Subcutaneous abdominal adipose tissue (tissue), 5 donors: ENCODE results near the gene PSTPIP2.

ENCODE experiments used
- H3K27ac ChIP-seq: one replicate; pipeline ENCODE4 v1.7.0; 2013; ENCODE audit warnings: low read depth, mild to moderate bottlenecking, inconsistent platforms, low read length, moderate library complexity
- H3K27me3 ChIP-seq, 5 donors: one replicate each; pipeline ENCODE4 v1.7.0; 2013; ENCODE audit warnings: low read length in 5 of 5, inconsistent platforms in 1 of 5; ENCODE audit not compliant: control insufficient read depth in 5 of 5, insufficient read depth in 4 of 5
- H3K36me3 ChIP-seq, 5 donors: one replicate each; pipeline ENCODE4 v1.7.0; 2013; ENCODE audit warnings: low read length in 5 of 5; ENCODE audit not compliant: control insufficient read depth in 5 of 5, insufficient read depth in 5 of 5
- H3K4me1 ChIP-seq, 5 donors: one replicate each; pipeline ENCODE4 v1.7.0; 2013; ENCODE audit warnings: low read length in 5 of 5, mild to moderate bottlenecking in 3 of 5, moderate library complexity in 1 of 5; ENCODE audit not compliant: control insufficient read depth in 5 of 5, insufficient read depth in 5 of 5
- H3K4me3 ChIP-seq, 5 donors: one replicate each; pipeline ENCODE4 v1.7.0; 2013; ENCODE audit warnings: low read length in 5 of 5, low read depth in 1 of 5
- H3K9ac ChIP-seq, 5 donors: one replicate each; pipeline ENCODE4 v1.7.0; 2013; ENCODE audit warnings: low read length in 5 of 5, mild to moderate bottlenecking in 4 of 5, moderate library complexity in 3 of 5
- H3K9me3 ChIP-seq, 5 donors: one replicate each; pipeline ENCODE4 v1.7.0; 2013; ENCODE audit warnings: low read length in 5 of 5; ENCODE audit not compliant: control insufficient read depth in 5 of 5
- donor health status: healthy.
- donor health status: healthy.
- donor health status: healthy.
- donor health status: healthy.
- donor health status: healthy.

The PSTPIP2 gene

GRCh38 chr18:45954070-45954934 lies 117.8 kb downstream of the PSTPIP2 start:
- peaks cover 0 to 10% (median 0%) of the 10 kb centered on the region in 5 donors for H3K4me1 ChIP-seq
- H3K36me3 ChIP-seq: peaks cover 24 to 48% (median 41%) of the 10 kb centered on the region in 5 donors
- no peaks in the 10 kb centered on the region for H3K27me3 ChIP-seq
- no peak overlapping the region for H3K4me3 ChIP-seq
- H3K27ac ChIP-seq: peak overlapping the region; percentile 13
- no peak overlapping the region for H3K9ac ChIP-seq
- H3K9me3 ChIP-seq: no peaks in the 10 kb centered on the region

DNA sequence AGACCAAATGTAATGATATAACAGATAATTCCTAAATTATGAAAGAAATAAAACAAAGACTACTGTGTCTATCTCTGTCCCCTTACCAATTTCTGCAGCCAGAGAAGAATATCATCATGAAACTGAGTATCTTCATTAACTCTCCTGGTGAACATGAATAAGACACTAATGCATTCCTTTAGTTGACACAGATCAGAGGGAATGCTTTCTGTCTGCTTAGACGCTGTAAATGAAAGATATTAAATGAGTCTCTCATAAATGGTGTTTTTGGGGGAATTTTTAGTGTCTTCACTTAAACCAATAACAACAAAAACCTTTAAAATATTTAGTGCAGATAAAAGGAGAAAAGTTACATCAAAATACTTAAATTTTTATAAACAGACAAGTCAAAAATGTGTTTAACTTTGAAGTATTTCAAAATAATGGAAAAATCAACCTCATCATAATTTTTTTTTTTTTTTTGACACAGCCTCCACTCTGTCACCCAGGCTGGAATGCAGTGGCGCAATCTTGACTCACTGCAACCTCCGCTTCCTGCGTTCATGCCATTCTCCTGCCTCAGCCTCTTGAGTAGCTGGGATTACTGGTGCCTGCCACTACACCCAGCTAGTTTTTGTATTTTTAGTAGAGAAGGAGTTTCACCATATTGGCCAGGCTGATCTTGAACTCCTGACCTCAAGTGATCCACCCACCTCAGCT lies 120.9 kb downstream of the PSTPIP2 start:
- Histone ChIP-seq H3K36me3 (peaks cover 40 to 78% (median 71%) of the 10 kb centered on the region in 5 donors), H3K27ac (no peak overlapping the region), H3K27me3 (no peaks in the 10 kb centered on the region), H3K9me3 (no peaks in the 10 kb centered on the region), H3K9ac (no peak overlapping the region), H3K4me3 (no peak overlapping the region), H3K4me1 (peaks cover 0 to 5% (median 0%) of the 10 kb centered on the region in 5 donors)

- H3K27me3 ChIP-seq: no peaks in the 10 kb centered on the region
- no peak overlapping the region for H3K4me3 ChIP-seq
- no peak overlapping the region for H3K27ac ChIP-seq
- H3K9me3 ChIP-seq: no peaks in the 10 kb centered on the region
- H3K9ac ChIP-seq: no peak overlapping the region
- peaks cover 54 to 96% (median 82%) of the 10 kb centered on the region in 5 donors for H3K36me3 ChIP-seq
- no peaks in the 10 kb centered on the region for H3K4me1 ChIP-seq
Measured at GRCh38 chr18:45945669-45946068, 126.4 kb downstream of the PSTPIP2 start.

DNA sequence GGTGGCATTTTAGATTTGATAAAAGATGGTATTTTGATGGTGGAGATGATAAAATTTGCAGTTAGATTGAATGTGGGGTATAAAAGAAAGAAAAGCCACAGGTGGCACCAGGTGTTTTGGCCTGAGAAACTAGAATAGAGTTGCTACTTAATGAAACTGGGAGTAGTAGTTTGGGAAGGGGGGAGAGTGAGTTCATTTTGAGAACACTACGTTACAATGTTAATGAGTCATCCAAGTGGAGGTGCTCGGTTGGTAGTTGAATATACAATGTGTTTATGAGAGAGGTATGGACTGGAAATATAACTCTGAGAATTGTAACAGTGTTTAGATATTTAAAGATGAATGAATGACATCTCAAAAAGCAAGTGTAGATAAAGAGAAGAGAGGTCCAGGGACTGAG lies 131.3 kb downstream of the PSTPIP2 start:
- Histone ChIP-seq H3K9me3 (no peaks in the 10 kb centered on the region), H3K4me3 (no peak overlapping the region), H3K4me1 (no peaks in the 10 kb centered on the region), H3K9ac (no peak overlapping the region), H3K27me3 (no peaks in the 10 kb centered on the region), H3K27ac (no peak overlapping the region), H3K36me3 (peaks cover 52 to 87% (median 75%) of the 10 kb centered on the region in 5 donors)

GRCh38 chr18:45939236-45939635 lies 132.8 kb downstream of the PSTPIP2 start:
- H3K9me3 ChIP-seq: no peaks in the 10 kb centered on the region
- H3K4me1 ChIP-seq: no peaks in the 10 kb centered on the region
- H3K27ac ChIP-seq: no peak overlapping the region
- H3K36me3 ChIP-seq: peaks cover 54 to 84% (median 73%) of the 10 kb centered on the region in 5 donors
- H3K4me3 ChIP-seq: no peak overlapping the region
- no peaks in the 10 kb centered on the region for H3K27me3 ChIP-seq
- no peak overlapping the region for H3K9ac ChIP-seq

DNA sequence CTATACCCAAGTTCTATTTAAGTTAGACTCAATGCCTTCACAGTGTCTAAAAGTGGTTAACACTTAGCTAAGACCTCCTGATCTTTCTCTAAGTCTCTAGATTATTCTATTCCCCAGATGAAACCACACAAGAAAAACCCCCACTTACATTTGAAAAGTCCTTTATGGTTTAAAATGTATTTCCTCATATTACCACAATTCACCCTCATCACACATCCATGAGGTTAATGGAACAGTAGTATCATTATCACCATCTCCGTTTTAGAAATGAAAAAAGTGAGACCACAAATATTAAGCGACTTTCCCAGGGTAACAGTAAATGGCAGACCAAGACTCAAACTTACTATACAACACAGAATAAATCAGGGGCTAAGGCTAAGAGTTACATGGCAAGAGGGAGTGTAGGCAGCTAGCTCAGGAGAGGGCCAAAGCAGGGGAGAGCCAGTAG lies 133.5 kb downstream of the PSTPIP2 start:
- H3K27me3 ChIP-seq: no peaks in the 10 kb centered on the region
- no peaks in the 10 kb centered on the region for H3K4me1 ChIP-seq
- H3K9me3 ChIP-seq: no peaks in the 10 kb centered on the region
- peaks cover 50 to 77% (median 67%) of the 10 kb centered on the region in 5 donors for H3K36me3 ChIP-seq
- H3K27ac ChIP-seq: no peak overlapping the region
- H3K4me3 ChIP-seq: no peak overlapping the region
- no peak overlapping the region for H3K9ac ChIP-seq

DNA sequence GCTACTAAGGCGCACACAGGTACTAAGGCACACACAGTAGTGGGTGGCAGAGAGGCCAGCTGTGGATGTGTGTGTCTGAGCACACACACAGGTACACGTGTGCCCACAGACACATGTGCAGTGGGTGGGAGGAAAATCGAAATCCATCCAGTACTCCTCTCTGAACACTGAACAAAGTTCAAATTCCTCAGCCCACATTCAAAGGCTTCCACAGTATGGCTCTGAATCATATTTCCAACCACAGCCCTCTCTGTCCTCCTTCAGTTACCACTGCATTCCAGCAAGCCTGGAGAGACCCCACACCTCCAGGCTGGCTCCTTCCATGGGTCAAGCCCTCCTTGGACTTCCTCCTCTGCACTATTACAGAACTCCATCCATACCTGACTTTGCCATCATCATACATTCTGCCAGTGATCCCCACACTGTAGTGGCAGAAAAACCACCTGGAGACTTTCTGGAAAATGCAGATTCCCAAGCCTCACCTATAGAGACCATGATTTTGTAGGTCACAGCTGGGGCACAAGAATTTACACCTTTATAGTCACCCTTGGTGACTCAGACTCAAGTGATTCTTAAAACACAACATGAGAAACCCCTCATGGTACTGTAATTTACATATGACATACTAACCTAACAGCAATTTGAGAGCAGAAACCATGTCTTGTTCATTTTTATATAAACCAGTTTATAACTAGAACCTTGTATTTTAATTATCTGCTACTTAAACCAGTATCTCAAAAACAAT lies 136.3 kb downstream of the PSTPIP2 start:
- H3K9me3 ChIP-seq: no peaks in the 10 kb centered on the region
- H3K4me3 ChIP-seq: no peak overlapping the region
- H3K36me3 ChIP-seq: peaks cover 40 to 68% (median 56%) of the 10 kb centered on the region in 5 donors
- H3K4me1 ChIP-seq: no peaks in the 10 kb centered on the region
- no peak overlapping the region for H3K27ac ChIP-seq
- H3K27me3 ChIP-seq: no peaks in the 10 kb centered on the region
- H3K9ac ChIP-seq: no peak overlapping the region
